Endothelial cell of umbilical vein (primary cell): ENCODE data around the gene RRM1. TPM values are rescaled to one million over a fixed set of nuclear protein-coding genes. Genes with fewer than 3 reads are reported as not detected.

Experiments
- BruUV-seq: library from RNA; stranded (reverse); fragments of 400-500 nt; replicated peaks from 2 replicates; lab custom pipeline; 2021; lab: Mats Ljungman, UMichigan
- CTCF ChIA-PET: fragments of 300-600, 350-600 bp; sonication (Branson Sonifier 250); formaldehyde crosslinking; loops from one replicate; lab custom pipeline; 2021; ENCODE audit warnings: antibody characterized with exemption, inconsistent platforms; lab: Charles Lee
- POLR2A ChIA-PET: fragments of 300-600, 350-600 bp; sonication (Branson Sonifier 250); formaldehyde crosslinking; loops from one replicate; lab custom pipeline; 2021; ENCODE audit warnings: antibody characterized with exemption, inconsistent platforms; lab: Charles Lee
- DNase-seq: peaks from one replicate; pipeline ENCODE4 v3.0.0-alpha.2; 2011; ENCODE audit warnings: low read depth, low spot score
- FAIRE-seq: peaks from 2 replicates; lab custom pipeline; 2011; peaks lifted over from hg19 to GRCh38; lab: Jason Lieb, UNC
- H2AFZ ChIP-seq: 2 replicates; pipeline ENCODE4 v1.6.0; 2012; ENCODE audit warnings: low read depth, low read length, control low read depth, inconsistent platforms
- H3K27ac ChIP-seq: 2 replicates; pipeline ENCODE4 v1.5.1; 2011; ENCODE audit warnings: low read depth, mild to moderate bottlenecking, control low read depth, low read length, moderate library complexity; ENCODE audit not compliant: insufficient read depth
- H3K27me3 ChIP-seq, 2 experiments: 2 replicates each; pipeline versions ENCODE4 v1.6.0 to v1.6.1; 2011; ENCODE audit warnings: low read length in 2 of 2, mixed read lengths in 1 of 2; ENCODE audit not compliant: control insufficient read depth in 2 of 2, insufficient read depth in 2 of 2
- H3K36me3 ChIP-seq, 2 experiments: 2 replicates in 1 of 2; 3 replicates in 1 of 2; pipeline ENCODE4 v1.5.1; 2011; ENCODE audit warnings: low read length in 2 of 2, mild to moderate bottlenecking in 1 of 2, moderate library complexity in 1 of 2; ENCODE audit not compliant: control insufficient read depth in 2 of 2, insufficient read depth in 2 of 2; ENCODE audit errors: extremely low read depth in 1 of 2
- H3K4me1 ChIP-seq: 3 replicates; pipeline ENCODE4 v1.5.1; 2011; ENCODE audit warnings: mild to moderate bottlenecking, low read length; ENCODE audit not compliant: control insufficient read depth, insufficient read depth; ENCODE audit errors: extremely low read depth
- H3K4me2 ChIP-seq: 2 replicates; pipeline ENCODE4 v1.6.1; 2011; ENCODE audit warnings: low read length, control low read depth, mixed read lengths; ENCODE audit not compliant: insufficient read depth
- H3K4me3 ChIP-seq, 3 experiments: fragments of 200-600 bp in 1 of 3; sonication (generic), shearing (Covaris generic) in 1 of 3; replicated peaks in 1 of 3; 2 replicates each; pipeline ENCODE4 v1.5.1; 2011 to 2016; ENCODE audit warnings: control low read depth in 3 of 3, low read length in 3 of 3, mild to moderate bottlenecking in 2 of 3, inconsistent platforms in 1 of 3, low read depth in 1 of 3, moderate library complexity in 1 of 3; ENCODE audit not compliant: insufficient read depth in 1 of 3
- H3K79me2 ChIP-seq: 2 replicates; pipeline ENCODE4 v1.6.0; 2012; ENCODE audit warnings: low read length, inconsistent platforms; ENCODE audit not compliant: control insufficient read depth, insufficient read depth
- H3K9ac ChIP-seq: replicated peaks from 2 replicates; pipeline ENCODE3; 2011; ENCODE audit warnings: low read length, control low read depth; ENCODE audit not compliant: insufficient read depth; ENCODE audit errors: extremely low read depth
- H3K9me1 ChIP-seq: replicated peaks from 3 replicates; pipeline ENCODE4 v1.6.0; 2011; ENCODE audit warnings: mild to moderate bottlenecking, low read length; ENCODE audit not compliant: control insufficient read depth, insufficient read depth; ENCODE audit errors: extremely low read depth
- H3K9me3 ChIP-seq: replicated peaks from 2 replicates; pipeline ENCODE4 v1.5.1; 2012; ENCODE audit warnings: low read length, inconsistent platforms; ENCODE audit not compliant: control insufficient read depth, insufficient read depth
- H4K20me1 ChIP-seq: replicated peaks from 2 replicates; pipeline ENCODE3; 2011; ENCODE audit warnings: mild to moderate bottlenecking, low read length; ENCODE audit not compliant: control insufficient read depth, insufficient read depth; ENCODE audit errors: extremely low read depth
- EZH2 ChIP-seq: IDR thresholded peaks from 2 replicates; pipeline ENCODE4 v1.6.1; 2012; ENCODE audit warnings: borderline replicate concordance, low read depth, mild to moderate bottlenecking, moderate library complexity, low read length, inconsistent platforms; ENCODE audit not compliant: severe bottlenecking
- FOS ChIP-seq: IDR thresholded peaks from 2 replicates; pipeline ENCODE4 v1.6.1; 2011; ENCODE audit warnings: mild to moderate bottlenecking, low read length, moderate library complexity, borderline replicate concordance; ENCODE audit not compliant: insufficient read depth
- GATA2 ChIP-seq: IDR thresholded peaks from 2 replicates; pipeline ENCODE4 v1.7.0; 2011; ENCODE audit warnings: low read depth, mild to moderate bottlenecking, moderate library complexity, mixed read lengths, low read length; ENCODE audit not compliant: insufficient read length, insufficient read depth
- JUN ChIP-seq: IDR thresholded peaks from 2 replicates; pipeline ENCODE4 v1.6.1; 2011; ENCODE audit warnings: borderline replicate concordance, low read depth; ENCODE audit not compliant: insufficient read length, insufficient read depth
- MYC ChIP-seq: IDR thresholded peaks from one replicate; pipeline ENCODE4 v1.6.1; 2011; ENCODE audit warnings: mild to moderate bottlenecking, low read depth, low read length
- POLR2A ChIP-seq: IDR thresholded peaks from 2 replicates; pipeline ENCODE4 v1.6.1; 2012; ENCODE audit warnings: low read depth, mild to moderate bottlenecking, control low read depth, low read length
- POLR2AphosphoS5 ChIP-seq: IDR thresholded peaks from 2 replicates; pipeline ENCODE4 v1.6.1; 2012; ENCODE audit warnings: low read depth, mild to moderate bottlenecking, control low read depth, low read length, moderate library complexity; ENCODE audit not compliant: insufficient read depth
- dilution Hi-C: fragments of 300-500 bp; cut with MboI; formaldehyde crosslinking; loops from one replicate; pipeline ENCODE4 v1.15.0; 2019; ENCODE audit warnings: low sequenced_read_pairs; ENCODE audit not compliant: extremely low pct_ligation_motif_present
- intact Hi-C: fragments of 100-400 bp; cut with micrococcal nuclease; formaldehyde crosslinking; loops from one replicate; pipeline ENCODE4 v1.10.0; 2022
- polyA plus RNA-seq, 4 experiments: library from polyadenylated mRNA; depleted of rRNA in 3 of 4; stranded (reverse) in 3 of 4; unstranded in 1 of 4; fragments of >200 nt; gene quantifications; 2 replicates each; pipeline versions ENCODE4 v1.2.1 to v1.2.3, GENCODE V29; 2011 to 2012; ENCODE audit warnings: missing spikeins in 1 of 4
- total RNA-seq: library from RNA; stranded (reverse); gene quantifications from 2 replicates; pipeline ENCODE4 v1.2.3, GENCODE V29; 2021
- TF ChIP-seq, protein P1 (sequence below), 2 donors: IDR thresholded peaks; 1 replicate in 1 of 2; 2 replicates in 1 of 2; pipeline ENCODE4 v1.5.1; 2011; ENCODE audit warnings: low read length in 2 of 2, mild to moderate bottlenecking in 2 of 2, moderate library complexity in 2 of 2, control low read depth in 1 of 2, inconsistent platforms in 1 of 2, low read depth in 1 of 2; ENCODE audit not compliant: insufficient read depth in 1 of 2; ENCODE audit errors: extremely low read depth in 1 of 2
- TF ChIP-seq, protein P2 (sequence below): IDR thresholded peaks from 2 replicates; pipeline ENCODE4 v1.6.1; 2011; ENCODE audit not compliant: insufficient read depth, insufficient read length

Gene RRM1
- total and polyA plus RNA-seq, 2 donors (not counting 3 experiments of a cell fraction or from before 2014, with no cell fraction given) = 55.3 to 112 TPM

DNA sequence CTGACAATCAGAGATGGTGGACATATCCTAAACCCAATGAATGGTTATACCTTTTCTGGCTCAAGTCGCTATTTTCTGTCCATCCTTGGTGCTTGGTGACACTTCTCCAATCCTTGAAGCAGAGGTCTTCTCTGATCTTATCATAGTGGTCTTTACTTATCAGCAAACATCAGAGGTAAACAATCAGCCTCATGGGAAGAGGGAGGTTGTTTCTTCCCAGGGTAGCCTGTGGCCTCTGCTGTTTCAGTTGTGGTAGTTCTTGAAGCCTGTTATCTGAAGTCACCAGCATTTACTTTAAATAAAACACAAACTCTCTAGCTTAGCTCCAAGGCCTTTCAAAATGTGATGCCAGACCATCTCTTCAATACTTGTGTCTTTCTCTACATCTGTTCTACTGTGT, 66.7 kb downstream of the RRM1 start:
- Histone ChIP-seq H3K79me2 (no peaks in the 10 kb centered on the region), H4K20me1 (no peaks in the 10 kb centered on the region), H3K9me3 (no peaks in the 10 kb centered on the region), H3K36me3 (no peaks in the 10 kb centered on the region), H3K9ac (no peak overlapping the region), H3K27ac (no peak overlapping the region), H2AFZ (no peak overlapping the region), H3K4me3 (no peak overlapping the region), H3K4me2 (no peak overlapping the region), H3K4me1 (no peaks in the 10 kb centered on the region), H3K27me3 (peaks cover 2 to 8% of the 10 kb centered on the region in 2 experiments), H3K9me1 (no peaks in the 10 kb centered on the region)
- TF ChIP-seq FOS = no peak
- TF ChIP-seq, protein P1, sequence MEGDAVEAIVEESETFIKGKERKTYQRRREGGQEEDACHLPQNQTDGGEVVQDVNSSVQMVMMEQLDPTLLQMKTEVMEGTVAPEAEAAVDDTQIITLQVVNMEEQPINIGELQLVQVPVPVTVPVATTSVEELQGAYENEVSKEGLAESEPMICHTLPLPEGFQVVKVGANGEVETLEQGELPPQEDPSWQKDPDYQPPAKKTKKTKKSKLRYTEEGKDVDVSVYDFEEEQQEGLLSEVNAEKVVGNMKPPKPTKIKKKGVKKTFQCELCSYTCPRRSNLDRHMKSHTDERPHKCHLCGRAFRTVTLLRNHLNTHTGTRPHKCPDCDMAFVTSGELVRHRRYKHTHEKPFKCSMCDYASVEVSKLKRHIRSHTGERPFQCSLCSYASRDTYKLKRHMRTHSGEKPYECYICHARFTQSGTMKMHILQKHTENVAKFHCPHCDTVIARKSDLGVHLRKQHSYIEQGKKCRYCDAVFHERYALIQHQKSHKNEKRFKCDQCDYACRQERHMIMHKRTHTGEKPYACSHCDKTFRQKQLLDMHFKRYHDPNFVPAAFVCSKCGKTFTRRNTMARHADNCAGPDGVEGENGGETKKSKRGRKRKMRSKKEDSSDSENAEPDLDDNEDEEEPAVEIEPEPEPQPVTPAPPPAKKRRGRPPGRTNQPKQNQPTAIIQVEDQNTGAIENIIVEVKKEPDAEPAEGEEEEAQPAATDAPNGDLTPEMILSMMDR (IDR thresholded peaks at IDR 0.05; ENCODE audit: extremely low read depth in 1 of 2, insufficient read depth in 1 of 2, low read depth in 1 of 2, low read length in 2 of 2) = no peak
- TF ChIP-seq GATA2 = no peak
- TF ChIP-seq, protein P2, sequence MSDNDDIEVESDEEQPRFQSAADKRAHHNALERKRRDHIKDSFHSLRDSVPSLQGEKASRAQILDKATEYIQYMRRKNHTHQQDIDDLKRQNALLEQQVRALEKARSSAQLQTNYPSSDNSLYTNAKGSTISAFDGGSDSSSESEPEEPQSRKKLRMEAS = no peak
- no peak for TF ChIP-seq MYC
- no peak for TF ChIP-seq POLR2A
- no peak for TF ChIP-seq POLR2AphosphoS5
- TF ChIP-seq EZH2 = no peak
- TF ChIP-seq JUN = no peak
- dilution Hi-C loops = no loop called here
- ChIA-PET POLR2A (no interaction called here), CTCF (no interaction called here)
- DNase-seq = no peak
- intact Hi-C loops = no loop called here
- no peak for FAIRE-seq
- BruUV-seq = no TSS peak
